HG03196 (cell line): ENCODE measurements around the gene TNRC6C.

ENCODE experiments used
- ATAC-seq: cut with Tn5 transposase; IDR thresholded peaks from one replicate; pipeline ENCODE4 v1.9.1; 2021; ENCODE audit not compliant: unreplicated experiment

TNRC6C gene

GRCh38 chr17:78148286-78149016 lies 189.9 kb downstream of the TNRC6C start:
- no peak for ATAC-seq

DNA sequence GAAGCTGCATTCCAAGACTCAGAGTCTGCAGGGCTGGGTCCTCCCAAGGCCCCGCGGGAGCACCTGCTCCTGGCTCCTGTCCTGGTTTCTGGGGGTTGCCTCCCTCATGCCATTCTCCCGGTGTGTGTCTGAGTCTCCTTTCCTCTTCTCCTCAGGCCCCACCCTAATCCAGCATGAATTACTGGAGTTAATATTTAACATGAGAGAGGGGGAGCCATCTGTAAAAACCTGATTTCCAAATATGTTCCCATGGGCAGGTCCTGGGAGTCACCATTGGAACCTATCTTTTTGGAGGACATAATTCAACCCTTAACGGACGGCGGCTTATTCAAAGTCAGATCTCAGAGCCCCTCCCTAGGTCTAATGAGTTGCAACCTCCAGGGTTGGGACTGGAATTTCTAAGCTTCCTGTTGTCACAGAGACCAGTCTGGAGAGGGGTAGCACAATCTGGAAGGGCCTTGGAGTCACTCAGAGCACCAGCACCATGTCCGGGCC lies 193.1 kb downstream of the TNRC6C start:
- no peak for ATAC-seq

DNA sequence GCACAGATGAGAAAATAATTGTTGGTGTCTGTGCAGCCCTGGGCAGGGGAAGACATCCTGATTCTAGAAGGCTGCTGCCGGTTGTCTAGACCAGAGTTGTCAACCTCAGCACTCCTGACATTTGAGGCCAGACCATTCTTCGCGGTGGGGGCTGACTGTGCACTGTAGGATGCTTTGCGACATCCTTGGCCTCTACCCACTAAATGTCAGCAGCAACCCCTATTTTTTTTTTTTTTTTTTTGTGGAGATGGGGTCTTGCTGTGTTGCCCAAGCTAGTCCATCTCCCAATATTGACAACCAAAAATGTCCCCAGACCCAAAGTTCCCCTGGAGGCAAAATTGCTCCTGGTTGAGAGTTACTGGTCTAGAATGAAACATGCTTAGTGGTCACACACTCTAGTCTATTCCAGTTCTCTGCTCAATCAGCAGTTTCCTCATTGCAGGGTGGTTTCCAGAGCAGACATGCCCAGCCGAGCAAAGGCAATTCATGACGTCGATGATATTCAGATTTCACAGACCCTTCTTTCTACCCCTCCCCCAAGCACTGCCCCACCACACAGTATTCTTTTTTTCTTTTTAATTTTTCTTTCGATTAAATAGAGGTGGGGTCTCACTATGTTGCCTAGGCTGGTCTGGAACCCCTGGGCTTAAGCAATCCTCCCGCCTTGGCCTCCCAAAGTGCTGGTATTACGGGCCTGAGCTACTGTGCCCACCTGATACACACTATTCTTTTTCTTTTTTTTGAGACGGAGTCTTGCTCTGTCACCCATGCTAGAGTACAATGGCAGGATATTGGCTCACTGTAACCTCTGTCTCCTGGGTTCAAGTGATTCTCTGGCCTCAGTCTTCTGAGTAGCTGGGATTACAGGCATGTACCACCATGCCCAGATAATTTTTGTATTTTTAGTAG lies 196.7 kb downstream of the TNRC6C start:
- ATAC-seq, result peak; percentile 49
